OCI-LY3 (cell line): ENCODE results near the gene ENTPD2.

Experiments used
- CTCF ChIP-seq: fragments of 200-600, 300-600 bp; sonication (generic); IDR thresholded peaks from 2 replicates; pipeline ENCODE4 v1.5.1; 2014; ENCODE audit warnings: antibody characterized with exemption, low read length, low read depth
- EZH2phosphoT487 ChIP-seq: fragments of 200-600 bp; shearing (Covaris generic); IDR thresholded peaks from 2 replicates; pipeline ENCODE4 v1.6.1; 2018; ENCODE audit warnings: antibody characterized with exemption, mixed run types, low read depth

DNA sequence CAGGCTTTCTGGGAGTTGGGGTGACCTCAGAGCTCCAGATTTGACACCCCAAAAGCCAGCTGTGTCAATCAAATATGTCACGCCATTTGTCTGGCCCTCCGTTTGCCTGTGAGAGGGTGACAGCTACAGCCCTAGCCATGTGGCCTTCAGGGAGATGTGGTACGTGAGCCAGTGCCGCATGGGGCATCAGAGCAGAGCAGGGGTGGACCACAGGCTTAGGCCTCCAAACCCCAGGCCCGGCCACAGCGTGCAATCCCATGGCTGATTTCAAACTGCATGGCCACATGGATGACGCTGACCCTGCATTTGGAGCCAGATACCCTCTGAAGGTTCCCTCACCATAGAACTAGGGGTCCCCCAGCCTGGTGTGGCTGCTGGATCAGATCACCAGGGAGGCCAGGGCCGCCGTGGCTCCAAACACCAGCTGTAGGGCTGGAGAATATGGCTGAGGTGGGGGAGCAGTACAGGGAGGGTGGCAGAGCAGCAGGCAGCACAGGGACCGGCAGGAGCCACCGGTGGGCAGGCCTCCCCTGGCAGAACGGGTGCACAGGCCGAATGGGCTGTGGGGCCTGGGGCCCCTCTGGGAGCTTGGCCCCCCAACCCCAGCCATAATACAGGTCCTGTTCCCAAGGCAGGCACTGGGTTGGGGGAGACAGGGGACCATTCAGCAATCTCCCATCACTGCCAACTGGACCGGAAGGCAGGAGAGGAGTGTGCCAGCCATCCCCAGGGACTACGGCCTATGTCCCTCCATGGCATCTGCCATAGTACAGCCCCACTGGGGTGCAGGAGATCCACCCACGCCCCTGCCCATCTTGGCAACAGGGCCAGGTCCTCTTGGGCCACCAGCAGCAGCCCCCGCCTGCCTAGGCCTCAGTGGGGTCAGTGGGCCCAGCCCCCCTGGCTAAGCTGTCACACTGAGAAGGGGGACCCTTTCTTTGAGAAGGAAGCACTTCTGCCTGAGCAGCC lies 15.0 kb upstream of the ENTPD2 start:
- no peak for TF ChIP-seq CTCF
- no peak for TF ChIP-seq EZH2phosphoT487
